Measurements from ENCODE around the gene TRPC6. TPM values are rescaled to one million over a fixed set of nuclear protein-coding genes. Genes with fewer than 3 reads are reported as not detected.

TRPC6 gene
- total RNA-seq, 1 experiment from 2014 or later: not detected

- H2AFZ ChIP-seq (ENCODE audit: low read length): no peak overlapping the region
- no peaks in the 10 kb centered on the region for H3K4me1 ChIP-seq (ENCODE audit: insufficient read depth, low read length)
- no peaks in the 10 kb centered on the region for H4K20me1 ChIP-seq (ENCODE audit: low read length)
- no TSS peak for BruUV-seq (replicated peaks)
- POLR2A ChIA-PET (ENCODE audit: unreplicated experiment): no interaction called here
- ATAC-seq: no peak
- H3F3A ChIP-seq (ENCODE audit: low read length, unreplicated experiment): no peaks in the 10 kb centered on the region
- no peaks in the 10 kb centered on the region for H3K36me3 ChIP-seq (ENCODE audit: low read depth, low read length)
- no peak for DNase-seq
- TF ChIP-seq CTCF (conservative IDR thresholded peaks at IDR 0.05; ENCODE audit: low read depth, low read length) (no peak), EZH2phosphoT487 (IDR thresholded peaks at IDR 0.05; ENCODE audit: borderline replicate concordance, low read length) (no peak), EZH2 (IDR thresholded peaks at IDR 0.05; ENCODE audit: low read length, unreplicated experiment) (no peak)
- CTCF ChIA-PET: no interaction called here
- H3K27me3 ChIP-seq (ENCODE audit: low read length): peaks cover 10% of the 10 kb centered on the region; the same call in 1 of the 2 replicates
- no peaks in the 10 kb centered on the region for H3K9me3 ChIP-seq (ENCODE audit: low read length)
- H3K4me3 ChIP-seq (ENCODE audit: low read length): no peak overlapping the region
- H3K9me2 ChIP-seq (replicated peaks; ENCODE audit: low read length): no peaks in the 10 kb centered on the region
- H3K4me2 ChIP-seq (ENCODE audit: low read length): no peak overlapping the region
- H3K27ac ChIP-seq (ENCODE audit: low read length): no peak overlapping the region
- no peak overlapping the region for H3K9ac ChIP-seq (ENCODE audit: low read length)
- H3K79me2 ChIP-seq (ENCODE audit: low read length): no peaks in the 10 kb centered on the region
- intact Hi-C loops (cut with micrococcal nuclease): no loop called here
Observed at GRCh38 chr11:101497291-101497690, 86.5 kb downstream of the TRPC6 start.

GRCh38 chr11:101487775-101488174 is 96.0 kb downstream of the TRPC6 start:
- no peaks in the 10 kb centered on the region for H4K20me1 ChIP-seq (ENCODE audit: low read length)
- POLR2A ChIA-PET (ENCODE audit: unreplicated experiment): no interaction called here
- no peak overlapping the region for H3K27ac ChIP-seq (ENCODE audit: low read length)
- H3K4me3 ChIP-seq (ENCODE audit: low read length): no peak overlapping the region
- 0 out of 2 replicates have a peak overlapping the region, but pooled peaks have one; percentile 6 for H3K4me2 ChIP-seq (ENCODE audit: low read length)
- no peaks in the 10 kb centered on the region for H3K36me3 ChIP-seq (ENCODE audit: low read depth, low read length)
- H3K79me2 ChIP-seq (ENCODE audit: low read length): no peaks in the 10 kb centered on the region
- intact Hi-C loops (cut with micrococcal nuclease): no loop called here
- ATAC-seq (peak; percentile 33; the same call in 1 of the 2 replicates), DNase-seq (peak; percentile 43)
- no peak overlapping the region for H2AFZ ChIP-seq (ENCODE audit: low read length)
- BruUV-seq (replicated peaks): no TSS peak
- CTCF ChIA-PET: no interaction called here
- no peaks in the 10 kb centered on the region for H3K9me2 ChIP-seq (replicated peaks; ENCODE audit: low read length)
- TF ChIP-seq EZH2 (IDR thresholded peaks at IDR 0.05; ENCODE audit: low read length, unreplicated experiment) (no peak), CTCF (conservative IDR thresholded peaks at IDR 0.05; ENCODE audit: low read depth, low read length) (no peak), EZH2phosphoT487 (IDR thresholded peaks at IDR 0.05; ENCODE audit: borderline replicate concordance, low read length) (no peak)
- no peaks in the 10 kb centered on the region for H3F3A ChIP-seq (ENCODE audit: low read length, unreplicated experiment)
- H3K4me1 ChIP-seq (ENCODE audit: insufficient read depth, low read length): 0 out of 2 replicates have a peak, but pooled peaks cover 4% of the 10 kb centered on the region
- no peak overlapping the region for H3K9ac ChIP-seq (ENCODE audit: low read length)
- H3K9me3 ChIP-seq (ENCODE audit: low read length): no peaks in the 10 kb centered on the region
- no peaks in the 10 kb centered on the region for H3K27me3 ChIP-seq (ENCODE audit: low read length)

GRCh38 chr11:101482556-101483124 is 101.2 kb downstream of the TRPC6 start:
- no peak for ATAC-seq
- BruUV-seq (replicated peaks): no TSS peak
- CTCF ChIA-PET: no interaction called here
- Histone ChIP-seq H3K27ac (ENCODE audit: low read length) (no peak overlapping the region), H3K4me1 (ENCODE audit: insufficient read depth, low read length) (0 out of 2 replicates have a peak, but pooled peaks cover 3% of the 10 kb centered on the region), H3K9me3 (ENCODE audit: low read length) (no peaks in the 10 kb centered on the region), H3K4me2 (ENCODE audit: low read length) (no peak overlapping the region), H3K36me3 (ENCODE audit: low read depth, low read length) (no peaks in the 10 kb centered on the region), H2AFZ (ENCODE audit: low read length) (no peak overlapping the region), H3K4me3 (ENCODE audit: low read length) (no peak overlapping the region), H4K20me1 (ENCODE audit: low read length) (no peaks in the 10 kb centered on the region), H3F3A (ENCODE audit: low read length, unreplicated experiment) (no peaks in the 10 kb centered on the region), H3K9me2 (replicated peaks; ENCODE audit: low read length) (no peaks in the 10 kb centered on the region), H3K79me2 (ENCODE audit: low read length) (no peaks in the 10 kb centered on the region), H3K27me3 (ENCODE audit: low read length) (no peaks in the 10 kb centered on the region), H3K9ac (ENCODE audit: low read length) (no peak overlapping the region)
- intact Hi-C loops (cut with micrococcal nuclease): no loop called here
- TF ChIP-seq EZH2phosphoT487 (IDR thresholded peaks at IDR 0.05; ENCODE audit: borderline replicate concordance, low read length): no peak
- POLR2A ChIA-PET (ENCODE audit: unreplicated experiment): no interaction called here
- no peak for DNase-seq

All from PC-3 (cell line).